Psoas muscle (tissue), 8 donors: Measurements from ENCODE around the gene BET1L. TPM values are rescaled to one million over a fixed set of nuclear protein-coding genes. Genes with fewer than 3 reads are reported as not detected.
"Not testable (repeated sequence)": the region's sequence is repeated elsewhere in the genome, so short reads cannot be mapped to it uniquely, and the experiment has no call there.

Experiments used
- ATAC-seq, 4 donors: fragments of 200-7000 bp; cut with Tn5 transposase; one replicate each; pipeline ENCODE4 v1.9.1; 2020; ENCODE audit warnings: moderate library complexity in 3 of 4, mild to moderate bottlenecking in 2 of 4
- DNase-seq, 2 donors: peaks; one replicate each; pipeline ENCODE4 v3.0.0-alpha.2; 2020
- H3K27ac ChIP-seq: fragments of 200-600 bp; one replicate; pipeline ENCODE4 v1.8.0; 2022
- H3K27me3 ChIP-seq, 3 donors: fragments of 200-600 bp in 1 of 3; one replicate each; pipeline versions ENCODE4 v1.6.1 to v1.8.0; 2013 to 2022; ENCODE audit warnings: low read length in 2 of 3, mild to moderate bottlenecking in 2 of 3, moderate library complexity in 1 of 3; ENCODE audit not compliant: insufficient read depth in 3 of 3
- H3K36me3 ChIP-seq, 2 donors: fragments of 200-600 bp in 1 of 2; one replicate each; pipeline versions ENCODE4 v1.6.1 to v1.8.0; 2013 to 2022; ENCODE audit warnings: low read depth in 1 of 2, mild to moderate bottlenecking in 1 of 2, moderate library complexity in 1 of 2; ENCODE audit not compliant: insufficient read depth in 1 of 2
- H3K4me1 ChIP-seq: fragments of 200-600 bp; one replicate; pipeline ENCODE4 v1.8.0; 2022
- H3K4me3 ChIP-seq: fragments of 200-600 bp; one replicate; pipeline ENCODE4 v1.8.0; 2022; ENCODE audit warnings: mild to moderate bottlenecking
- H3K9me3 ChIP-seq: fragments of 200-600 bp; one replicate; pipeline ENCODE4 v1.8.0; 2022
- CTCF ChIP-seq: fragments of 200-600 bp; IDR thresholded peaks from one replicate; pipeline ENCODE4 v1.8.0; 2022; ENCODE audit warnings: antibody characterized with exemption
- WGBS, 3 donors: extraction: QIAGEN DNeasy Blood & Tissue Kit; methylation state at CpG; one replicate each; pipeline versions ENCODE4 v1.1.6 to v1.1.7; 2013; 5-methylcytosine and 5-hydroxymethylcytosine counted together
- intact Hi-C, 2 donors: fragments of 100-400 bp; cut with DNase I; formaldehyde crosslinking; loops; one replicate each; pipeline versions ENCODE4 v1.11.0 to v1.14.2; 2022
- polyA plus RNA-seq, 3 donors: library from polyadenylated mRNA; stranded (reverse); fragments of 200-250 nt; gene quantifications; one replicate each; pipeline ENCODE4 v1.2.3, GENCODE V29; 2013
- total RNA-seq, 4 donors: library from RNA; stranded (reverse); fragmentation: NEBNext Ultra II Directional in 2 of 4; extraction: Animal tissue kit (Norgen Biotek cat#: 25700) in 2 of 4; gene quantifications; one replicate each; pipeline versions ENCODE4 v1.2.1 to v1.2.4, GENCODE V29; 2021 to 2023
- donor health status: healthy with polysubstance abuse.
- donor health status: DM: no; HTN: no; CAD: no; lungs with moderate emphysema.
- donor health status: Bipolar disorder and iron deficiency.
- donor health status: healthy.
- donor health status: DM: yes; HTN: yes; CAD: no.
- donor health status: DM: no; HTN: no; CAD: no.
- donor health status: DM: no; HTN: no; CAD: no.
- donor health status: DM: yes; HTN: yes; CAD: no.

BET1L gene
- total and polyA plus RNA-seq, 7 donors = 11.8 to 27.7 (median 19.6) TPM

- peaks cover 0 to 39% of the 10 kb centered on the region in 2 donors for H3K36me3 ChIP-seq
- peak in 1 of 2 donors; percentile 35 for DNase-seq
- WGBS, 3 donors = 91 to 97% (median 92%) methylated on average over 13 to 14 of the region's 14 CpGs
- H3K4me1 ChIP-seq = no peaks in the 10 kb centered on the region
- intact Hi-C loops = no loop called here
- no peak for ATAC-seq
- no peak overlapping the region for H3K4me3 ChIP-seq
- TF ChIP-seq CTCF = no peak
- H3K27ac ChIP-seq = no peak overlapping the region
- H3K9me3 ChIP-seq = no peaks in the 10 kb centered on the region
- no peaks in the 10 kb centered on the region for H3K27me3 ChIP-seq
Observed at GRCh38 chr11:221998-222789, 15.0 kb upstream of the BET1L start.

- intact Hi-C loops = no loop called here
- Histone ChIP-seq H3K4me1 (no peaks in the 10 kb centered on the region), H3K27me3 (no peaks in the 10 kb centered on the region), H3K4me3 (no peak overlapping the region), H3K36me3 (peaks cover 0 to 46% of the 10 kb centered on the region in 2 donors), H3K9me3 (no peaks in the 10 kb centered on the region), H3K27ac (no peak overlapping the region)
- 76 to 86% (median 83%) methylated on average over 7 of the region's 7 CpGs for WGBS, 3 donors
- ATAC-seq = no peak
- DNase-seq = no peak
- no peak for TF ChIP-seq CTCF
Observed at GRCh38 chr11:221539-221938, 14.3 kb upstream of the BET1L start.

GRCh38 chr11:220641-221215 is 13.5 kb upstream of the BET1L start:
- H3K27me3 ChIP-seq, H3K27ac ChIP-seq, ATAC-seq, DNase-seq, H3K4me1 ChIP-seq, intact Hi-C loops, H3K4me3 ChIP-seq, H3K9me3 ChIP-seq: not testable (repeated sequence)
- 91 to 97% (median 95%) methylated on average over 2 to 3 of the region's 3 CpGs for WGBS, 3 donors
- peaks cover 0 to 49% of the 10 kb centered on the region in 2 donors for H3K36me3 ChIP-seq

- 88 to 90% (median 89%) methylated on average over 28 to 29 of the region's 29 CpGs for WGBS, 3 donors
- no peak overlapping the region for H3K4me3 ChIP-seq
- intact Hi-C loops = no loop called here
- H3K4me1 ChIP-seq = no peaks in the 10 kb centered on the region
- H3K9me3 ChIP-seq = no peaks in the 10 kb centered on the region
- TF ChIP-seq CTCF = no peak
- peaks cover 0 to 64% of the 10 kb centered on the region in 2 donors for H3K36me3 ChIP-seq
- DNase-seq (peak in 1 of 2 donors; percentile 45), ATAC-seq (no peak)
- no peaks in the 10 kb centered on the region for H3K27me3 ChIP-seq
- H3K27ac ChIP-seq = no peak overlapping the region
Observed at GRCh38 chr11:218815-219593, 11.8 kb upstream of the BET1L start.

GRCh38 chr11:217704-218103 is 10.5 kb upstream of the BET1L start:
- H3K36me3 ChIP-seq = peaks cover 3 to 77% of the 10 kb centered on the region in 2 donors
- 87 to 91% (median 89%) methylated on average over 3 of the region's 3 CpGs for WGBS, 3 donors
- ATAC-seq (no peak), DNase-seq (no peak)
- no peaks in the 10 kb centered on the region for H3K9me3 ChIP-seq
- H3K27me3 ChIP-seq = no peaks in the 10 kb centered on the region
- no peaks in the 10 kb centered on the region for H3K4me1 ChIP-seq
- no peak overlapping the region for H3K4me3 ChIP-seq
- intact Hi-C loops = no loop called here
- TF ChIP-seq CTCF = no peak
- H3K27ac ChIP-seq = no peak overlapping the region
